Urinary bladder (tissue), 4 donors: ENCODE results near the gene ITGA4. TPM values are rescaled to one million over a fixed set of nuclear protein-coding genes. Genes with fewer than 3 reads are reported as not detected.

Source experiments
- DNase-seq: peaks from one replicate; pipeline ENCODE4 v3.0.0-alpha.2; 2015; ENCODE audit errors: extremely low spot score
- H3K27ac ChIP-seq: one replicate; pipeline ENCODE4 v1.5.1; 2013; ENCODE audit warnings: low read depth, mild to moderate bottlenecking, moderate library complexity
- H3K36me3 ChIP-seq: one replicate; pipeline ENCODE4 v1.6.1; 2013; ENCODE audit warnings: mild to moderate bottlenecking, moderate library complexity; ENCODE audit not compliant: insufficient read depth
- H3K4me1 ChIP-seq: one replicate; pipeline ENCODE4 v1.6.1; 2013; ENCODE audit warnings: mild to moderate bottlenecking, moderate library complexity; ENCODE audit not compliant: insufficient read depth
- H3K4me3 ChIP-seq: one replicate; pipeline ENCODE4 v1.5.1; 2013; ENCODE audit warnings: low read depth, low read length
- WGBS: extraction: QIAGEN DNeasy Blood & Tissue Kit; methylation state at CpG from one replicate; pipeline ENCODE4 v1.1.7; 2013; 5-methylcytosine and 5-hydroxymethylcytosine counted together
- polyA plus RNA-seq: library from polyadenylated mRNA; stranded (reverse); fragments of 200-250 nt; gene quantifications from one replicate; pipeline ENCODE4 v1.2.3, GENCODE V29; 2013
- total RNA-seq: library from RNA; depleted of rRNA; stranded (reverse); fragments of >200 nt; gene quantifications from one replicate; pipeline ENCODE4 v1.2.3, GENCODE V29; 2014
- donor health status: healthy with polysubstance abuse.
- donor health status: healthy.

ITGA4 gene
- total and polyA plus RNA-seq, 2 donors, result 5.2 to 49.2 TPM

- H3K36me3 ChIP-seq, result no peaks in the 10 kb centered on the region
- H3K4me3 ChIP-seq, result no peak overlapping the region
- 46% methylated on average over 3 of the region's 3 CpGs for WGBS
- no peak overlapping the region for H3K27ac ChIP-seq
- DNase-seq, result no peak
- H3K4me1 ChIP-seq, result no peaks in the 10 kb centered on the region
These were observed 128.5 kb downstream of the ITGA4 start for GRCh38 chr2:181585732-181586131.

Other genes with a start within 250 kb of the ITGA4 start
- not detected for gene CERKL, start 199.7 kb downstream of the ITGA4 start, total RNA-seq
- not detected for gene CERKL, start 199.7 kb downstream of the ITGA4 start, polyA plus RNA-seq
- not detected for gene NEUROD1, start 223.1 kb downstream of the ITGA4 start, total RNA-seq
- gene NEUROD1, start 223.1 kb downstream of the ITGA4 start, polyA plus RNA-seq, result not detected